Measurements from ENCODE around the gene ZBED2.
"Not testable (repeated sequence)": the region's sequence is repeated elsewhere in the genome, so short reads cannot be mapped to it uniquely, and the experiment has no call there.

The ZBED2 gene

GRCh38 chr3:111570404-111571030 is 24.6 kb downstream of the ZBED2 start:
- no peak for DNase-seq

GRCh38 chr3:111568911-111569310 is 26.2 kb downstream of the ZBED2 start:
- DNase-seq: no peak

DNA sequence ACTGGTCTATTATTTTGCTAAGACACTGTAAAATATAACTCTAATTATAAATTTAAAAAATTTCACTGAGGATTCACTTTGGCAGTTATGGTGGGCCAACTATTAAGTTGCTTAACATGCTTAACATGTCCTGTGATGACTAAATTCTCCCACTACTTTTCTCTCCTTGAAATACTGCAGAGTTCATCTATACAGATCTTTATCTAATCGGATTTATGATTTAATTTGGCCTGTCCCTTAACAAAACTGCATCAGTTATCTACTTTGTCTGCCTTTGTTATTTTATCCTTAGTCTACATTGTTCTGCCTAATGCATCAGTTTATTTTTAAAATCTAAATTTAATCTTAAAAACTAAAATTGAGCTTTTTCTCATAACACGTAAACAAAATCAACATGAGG is 26.8 kb downstream of the ZBED2 start:
- no peak for DNase-seq

GRCh38 chr3:111566844-111567243 is 28.3 kb downstream of the ZBED2 start:
- no peak for DNase-seq

DNA sequence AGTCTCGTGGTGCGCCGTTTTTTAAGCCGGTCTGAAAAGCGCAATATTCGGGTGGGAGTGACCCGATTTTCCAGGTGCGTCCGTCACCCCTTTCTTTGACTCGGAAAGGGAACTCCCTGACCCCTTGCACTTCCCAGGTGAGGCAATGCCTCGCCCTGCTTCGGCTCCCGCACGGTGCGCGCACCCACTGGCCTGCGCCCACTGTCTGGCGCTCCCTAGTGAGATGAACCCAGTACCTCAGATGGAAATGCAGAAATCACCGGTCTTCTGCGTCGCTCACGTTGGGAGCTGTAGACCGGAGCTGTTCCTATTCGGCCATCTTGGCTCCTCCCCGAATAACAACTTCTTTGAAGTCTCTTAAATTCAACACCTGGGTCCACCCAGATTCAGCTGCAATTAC is 33.2 kb downstream of the ZBED2 start:
- not testable (repeated sequence) for DNase-seq

GRCh38 chr3:111548756-111549155 is 46.4 kb downstream of the ZBED2 start:
- no peak for DNase-seq

GRCh38 chr3:111548092-111548491 is 47.1 kb downstream of the ZBED2 start:
- no peak for DNase-seq

DNA sequence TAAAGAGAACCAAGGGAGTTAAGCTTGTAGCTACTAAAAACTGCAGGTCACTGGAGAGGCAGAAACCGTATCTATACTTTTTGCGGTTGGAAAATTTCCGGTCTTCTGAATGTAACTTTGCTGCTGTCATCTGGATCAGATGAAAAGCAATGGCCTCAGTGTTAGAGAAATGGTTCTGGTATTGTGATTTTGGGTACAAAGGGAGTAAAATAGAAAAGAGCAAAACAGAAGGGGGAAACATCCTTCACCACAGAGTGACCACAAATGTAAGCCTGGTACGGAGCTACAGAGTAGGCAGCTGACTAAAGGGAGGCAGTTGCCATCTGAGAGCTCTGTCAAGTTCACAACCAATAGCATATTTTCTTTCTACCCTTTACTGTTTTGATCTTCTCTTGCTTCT is 47.5 kb downstream of the ZBED2 start:
- peak; percentile 19 for DNase-seq

DNA sequence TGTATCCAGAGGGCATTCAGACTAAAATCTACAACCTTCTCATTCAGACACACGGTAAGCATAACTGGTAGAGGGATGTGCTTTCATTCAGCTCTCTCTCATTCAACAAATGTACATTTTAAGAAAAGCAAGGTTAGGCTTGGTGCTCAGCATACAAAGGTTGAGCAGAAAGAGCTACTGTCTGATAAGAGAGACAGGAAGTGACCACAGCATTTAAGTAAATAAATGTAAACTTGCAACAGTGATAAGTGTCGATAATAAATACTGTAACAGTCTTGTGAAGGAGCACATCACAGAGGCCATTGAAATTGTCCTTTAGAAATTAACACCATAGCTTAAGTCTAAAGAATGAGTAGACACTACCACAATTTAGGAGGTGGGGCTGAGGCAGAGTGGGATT is 49.8 kb downstream of the ZBED2 start:
- DNase-seq: no peak
